Tibial nerve (tissue), 4 donors: ENCODE results near the gene NLRP7.

Experiments used
- EP300 ChIP-seq, 2 donors: sonication (generic); formaldehyde crosslinking; IDR thresholded peaks; one replicate each; pipeline ENCODE4 v1.6.1; 2017; ENCODE audit warnings: antibody characterized with exemption in 2 of 2, mild to moderate bottlenecking in 1 of 2
- TF ChIP-seq, protein P1 (sequence below), 5 experiments: fragments of 200-600 bp in 3 of 5; fragments of 450-650 bp in 2 of 5; sonication (generic) in 3 of 5; IDR thresholded peaks; one replicate each; pipeline ENCODE4 v1.5.1; 2016 to 2019; ENCODE audit warnings: antibody characterized with exemption in 5 of 5, mild to moderate bottlenecking in 3 of 5, moderate library complexity in 2 of 5

DNA sequence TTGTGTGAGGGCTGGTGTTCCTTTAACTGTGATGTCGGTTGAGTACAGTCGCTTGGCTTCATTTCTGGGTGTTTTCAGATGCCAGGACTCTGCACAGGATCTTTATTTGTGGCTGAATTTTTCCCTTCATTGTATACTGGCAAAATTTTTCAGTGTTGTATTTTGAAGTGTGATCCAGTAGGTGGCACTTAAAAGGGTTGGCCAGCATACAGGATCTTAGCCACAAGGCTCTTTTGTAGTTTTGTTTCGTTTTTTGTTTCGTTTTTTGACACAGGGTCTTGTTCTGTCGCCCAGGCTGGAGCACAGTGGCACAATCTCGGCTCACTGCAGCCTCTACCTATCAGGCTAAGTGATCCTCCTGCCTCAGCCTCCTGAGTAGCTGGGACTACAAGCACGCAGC lies 64.6 kb downstream of the NLRP7 start:
- TF ChIP-seq, protein P1, sequence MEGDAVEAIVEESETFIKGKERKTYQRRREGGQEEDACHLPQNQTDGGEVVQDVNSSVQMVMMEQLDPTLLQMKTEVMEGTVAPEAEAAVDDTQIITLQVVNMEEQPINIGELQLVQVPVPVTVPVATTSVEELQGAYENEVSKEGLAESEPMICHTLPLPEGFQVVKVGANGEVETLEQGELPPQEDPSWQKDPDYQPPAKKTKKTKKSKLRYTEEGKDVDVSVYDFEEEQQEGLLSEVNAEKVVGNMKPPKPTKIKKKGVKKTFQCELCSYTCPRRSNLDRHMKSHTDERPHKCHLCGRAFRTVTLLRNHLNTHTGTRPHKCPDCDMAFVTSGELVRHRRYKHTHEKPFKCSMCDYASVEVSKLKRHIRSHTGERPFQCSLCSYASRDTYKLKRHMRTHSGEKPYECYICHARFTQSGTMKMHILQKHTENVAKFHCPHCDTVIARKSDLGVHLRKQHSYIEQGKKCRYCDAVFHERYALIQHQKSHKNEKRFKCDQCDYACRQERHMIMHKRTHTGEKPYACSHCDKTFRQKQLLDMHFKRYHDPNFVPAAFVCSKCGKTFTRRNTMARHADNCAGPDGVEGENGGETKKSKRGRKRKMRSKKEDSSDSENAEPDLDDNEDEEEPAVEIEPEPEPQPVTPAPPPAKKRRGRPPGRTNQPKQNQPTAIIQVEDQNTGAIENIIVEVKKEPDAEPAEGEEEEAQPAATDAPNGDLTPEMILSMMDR (IDR thresholded peaks at IDR 0.05): no peak
- TF ChIP-seq EP300 (IDR thresholded peaks at IDR 0.05): no peak
